ENCODE data around the gene PLCB2.

DNA sequence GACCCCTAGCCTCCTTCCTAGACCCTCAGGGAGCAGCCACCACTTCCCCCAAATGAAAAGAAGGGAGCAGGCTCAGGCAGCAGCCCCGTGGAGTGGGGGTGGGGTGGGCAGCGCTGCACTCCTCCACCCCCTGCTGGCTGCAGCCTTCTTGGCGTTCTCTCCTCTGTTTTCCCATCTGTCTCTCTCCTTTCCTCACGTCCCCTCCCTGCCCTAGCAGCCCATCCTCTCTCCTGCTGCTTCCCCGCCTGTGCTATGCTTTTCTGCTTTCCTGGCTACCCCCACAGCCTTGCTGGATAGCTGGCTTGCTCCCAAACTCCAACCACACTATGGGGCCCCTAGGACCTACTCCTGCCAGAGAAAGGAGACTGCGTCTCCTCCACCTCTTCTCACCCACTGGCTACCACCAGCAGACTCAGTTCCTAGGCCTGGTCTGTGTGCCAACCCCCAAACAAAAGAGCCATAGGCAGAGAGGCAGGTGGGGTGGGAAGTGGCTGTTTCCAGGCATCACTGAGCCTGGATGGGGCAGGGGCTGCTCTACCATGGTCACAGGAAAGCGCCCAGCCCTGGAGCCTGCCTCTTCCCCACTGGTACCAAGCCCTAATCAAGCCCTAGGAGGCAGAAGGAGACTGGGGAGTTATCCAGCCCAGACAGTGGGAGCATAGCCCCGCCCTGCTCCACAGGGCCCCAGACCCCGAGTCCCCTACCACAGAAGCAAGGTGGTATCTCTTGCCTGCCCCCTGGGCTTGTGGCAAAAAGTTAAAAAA is 46.9 kb upstream of the PLCB2 start:
- TF ChIP-seq, protein P1, sequence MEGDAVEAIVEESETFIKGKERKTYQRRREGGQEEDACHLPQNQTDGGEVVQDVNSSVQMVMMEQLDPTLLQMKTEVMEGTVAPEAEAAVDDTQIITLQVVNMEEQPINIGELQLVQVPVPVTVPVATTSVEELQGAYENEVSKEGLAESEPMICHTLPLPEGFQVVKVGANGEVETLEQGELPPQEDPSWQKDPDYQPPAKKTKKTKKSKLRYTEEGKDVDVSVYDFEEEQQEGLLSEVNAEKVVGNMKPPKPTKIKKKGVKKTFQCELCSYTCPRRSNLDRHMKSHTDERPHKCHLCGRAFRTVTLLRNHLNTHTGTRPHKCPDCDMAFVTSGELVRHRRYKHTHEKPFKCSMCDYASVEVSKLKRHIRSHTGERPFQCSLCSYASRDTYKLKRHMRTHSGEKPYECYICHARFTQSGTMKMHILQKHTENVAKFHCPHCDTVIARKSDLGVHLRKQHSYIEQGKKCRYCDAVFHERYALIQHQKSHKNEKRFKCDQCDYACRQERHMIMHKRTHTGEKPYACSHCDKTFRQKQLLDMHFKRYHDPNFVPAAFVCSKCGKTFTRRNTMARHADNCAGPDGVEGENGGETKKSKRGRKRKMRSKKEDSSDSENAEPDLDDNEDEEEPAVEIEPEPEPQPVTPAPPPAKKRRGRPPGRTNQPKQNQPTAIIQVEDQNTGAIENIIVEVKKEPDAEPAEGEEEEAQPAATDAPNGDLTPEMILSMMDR (IDR thresholded peaks at IDR 0.05; ENCODE audit: poor library complexity, severe bottlenecking): peak; percentile 43
- TF ChIP-seq EZH2 (IDR thresholded peaks at IDR 0.05; ENCODE audit: borderline replicate concordance, insufficient read depth, low read length, poor library complexity, severe bottlenecking): no peak
- no peak for TF ChIP-seq POLR2AphosphoS5 (IDR thresholded peaks at IDR 0.05)
- TF ChIP-seq SMC3 (conservative IDR thresholded peaks at IDR 0.05; ENCODE audit: poor library complexity): peak; percentile 47
- TF ChIP-seq MXI1 (conservative IDR thresholded peaks at IDR 0.05; ENCODE audit: poor library complexity, severe bottlenecking): no peak
- TF ChIP-seq TAF1 (IDR thresholded peaks at IDR 0.05; ENCODE audit: low read depth): no peak
